DND-41 (cell line): Measurements from ENCODE around the gene MPC1.

Experiments used
- ATAC-seq: fragments of 200-7000 bp; cut with Tn5 transposase; 3 replicates; pipeline ENCODE4 v1.9.1; 2021; ENCODE audit warnings: low read depth; ENCODE audit not compliant: insufficient read depth
- DNase-seq: peaks from one replicate; pipeline ENCODE4 v3.0.0-alpha.2; 2020
- H2AFZ ChIP-seq: 2 replicates; pipeline ENCODE4 v1.6.0; 2012; ENCODE audit warnings: low read depth, low read length
- H3K27ac ChIP-seq: 2 replicates; pipeline ENCODE4 v1.5.1; 2012; ENCODE audit warnings: low read length, inconsistent platforms
- H3K27me3 ChIP-seq: fragments of 200-600 bp; sonication (generic); 2 replicates; pipeline ENCODE4 v1.6.0; 2012; ENCODE audit warnings: low read length, mild to moderate bottlenecking, inconsistent platforms; ENCODE audit not compliant: insufficient read depth, poor library complexity
- H3K36me3 ChIP-seq: 2 replicates; pipeline ENCODE4 v1.5.1; 2012; ENCODE audit warnings: low read length, inconsistent platforms; ENCODE audit not compliant: insufficient read depth
- H3K4me1 ChIP-seq: 2 replicates; pipeline ENCODE4 v1.5.1; 2012; ENCODE audit warnings: mild to moderate bottlenecking, low read length; ENCODE audit not compliant: insufficient read depth
- H3K4me2 ChIP-seq: 2 replicates; pipeline ENCODE4 v1.6.0; 2012; ENCODE audit warnings: mild to moderate bottlenecking, moderate library complexity, low read length, inconsistent platforms; ENCODE audit not compliant: insufficient read depth
- H3K4me3 ChIP-seq, 2 experiments: fragments of 200-600 bp in 1 of 2; shearing (Covaris generic) in 1 of 2; 2 replicates each; pipeline ENCODE4 v1.5.1; 2012 to 2016; ENCODE audit warnings: inconsistent platforms in 2 of 2, low read length in 2 of 2, mild to moderate bottlenecking in 2 of 2, low read depth in 1 of 2, moderate library complexity in 1 of 2
- H3K79me2 ChIP-seq: 2 replicates; pipeline ENCODE4 v1.6.0; 2012; ENCODE audit warnings: low read length, inconsistent platforms; ENCODE audit not compliant: insufficient read depth
- H3K9ac ChIP-seq: 2 replicates; pipeline ENCODE4 v1.6.0; 2012; ENCODE audit warnings: low read depth, mild to moderate bottlenecking, inconsistent platforms, low read length, moderate library complexity
- H3K9me3 ChIP-seq: 2 replicates; pipeline ENCODE4 v1.5.1; 2012; ENCODE audit warnings: low read length, moderate library complexity, mild to moderate bottlenecking, inconsistent platforms; ENCODE audit not compliant: insufficient read depth, severe bottlenecking
- H4K20me1 ChIP-seq: 2 replicates; pipeline ENCODE4 v1.6.0; 2012; ENCODE audit warnings: low read length; ENCODE audit not compliant: insufficient read depth
- CTCF ChIP-seq: IDR thresholded peaks from 2 replicates; pipeline ENCODE4 v1.5.1; 2012; ENCODE audit warnings: borderline replicate concordance, low read length, moderate library complexity, mild to moderate bottlenecking; ENCODE audit not compliant: poor library complexity, severe bottlenecking; ENCODE audit errors: extremely low read depth
- EZH2 ChIP-seq: IDR thresholded peaks from 3 replicates; pipeline ENCODE4 v1.6.1; 2012; ENCODE audit warnings: borderline replicate concordance, low read depth, mild to moderate bottlenecking, moderate library complexity, low read length, inconsistent platforms; ENCODE audit not compliant: severe bottlenecking

Gene MPC1

GRCh38 chr6:166382933-166383801 is at the start of gene MPC1:
MPC1 (minus strand) TSS chr6:166382940; CDS start chr6:166382876, 64 bp downstream.
- Histone ChIP-seq H3K36me3 (no peaks in the 10 kb centered on the region), H3K79me2 (peaks cover 48% of the 10 kb centered on the region), H3K27me3 (no peaks in the 10 kb centered on the region), H3K9me3 (no peaks in the 10 kb centered on the region), H2AFZ (peak within 1 kb of the TSS; percentile 72), H3K4me2 (peak within 1 kb of the TSS; percentile 99), H3K4me1 (peaks cover 26% of the 10 kb centered on the region; the same call in 1 of the 2 replicates), H3K9ac (peak within 1 kb of the TSS; percentile 74), H4K20me1 (peaks cover 5% of the 10 kb centered on the region), H3K27ac (peak within 1 kb of the TSS; percentile 71), H3K4me3 (peak within 1 kb of the TSS; percentile 62 to 100)
- TF ChIP-seq CTCF (no peak), EZH2 (no peak)
- DNase-seq (peak; percentile 96), ATAC-seq (peak; percentile 89)

- no peak overlapping the region for H3K4me2 ChIP-seq
- H3K36me3 ChIP-seq: no peaks in the 10 kb centered on the region
- no peaks in the 10 kb centered on the region for H3K79me2 ChIP-seq
- H3K4me1 ChIP-seq: peaks cover 1% of the 10 kb centered on the region
- no peak overlapping the region for H3K9ac ChIP-seq
- H3K27me3 ChIP-seq: no peaks in the 10 kb centered on the region
- no peak overlapping the region for H2AFZ ChIP-seq
- H3K9me3 ChIP-seq: no peaks in the 10 kb centered on the region
- no peak overlapping the region for H3K4me3 ChIP-seq
- no peaks in the 10 kb centered on the region for H4K20me1 ChIP-seq
- H3K27ac ChIP-seq: no peak overlapping the region
- TF ChIP-seq CTCF (no peak), EZH2 (no peak)
- ATAC-seq: no peak
- DNase-seq: no peak
Observed at GRCh38 chr6:166430269-166430668, 47.5 kb upstream of the MPC1 start.

- DNase-seq (no peak), ATAC-seq (no peak)
- Histone ChIP-seq H3K27ac (no peak overlapping the region), H3K79me2 (no peaks in the 10 kb centered on the region), H3K36me3 (no peaks in the 10 kb centered on the region), H4K20me1 (no peaks in the 10 kb centered on the region), H3K27me3 (no peaks in the 10 kb centered on the region), H3K4me3 (no peak overlapping the region), H2AFZ (no peak overlapping the region), H3K4me2 (no peak overlapping the region), H3K9me3 (no peaks in the 10 kb centered on the region), H3K9ac (no peak overlapping the region), H3K4me1 (peaks cover 30% of the 10 kb centered on the region)
- TF ChIP-seq CTCF: no peak
- no peak for TF ChIP-seq EZH2
Observed at GRCh38 chr6:166424431-166424830, 41.7 kb upstream of the MPC1 start.
